ENCODE measurements around the gene PDE1C.

Gene PDE1C

DNA sequence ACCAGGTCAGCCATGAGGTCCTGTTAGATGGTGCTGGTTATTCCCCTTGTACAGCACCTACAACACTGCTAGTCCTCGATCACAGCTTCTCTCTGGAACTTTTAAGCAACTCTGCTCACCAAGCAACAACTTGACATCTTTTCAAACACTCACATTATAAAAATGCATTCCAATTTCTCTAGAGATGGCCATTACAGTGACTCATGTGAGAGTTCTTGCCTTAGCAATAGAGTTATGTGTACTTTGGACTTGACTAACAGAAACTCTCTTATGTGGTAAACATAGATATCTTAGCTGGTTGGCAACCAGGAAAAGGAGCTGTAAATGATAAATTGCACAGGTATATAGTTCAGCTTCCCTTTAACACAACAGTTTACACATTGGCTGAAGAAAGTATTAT, 122.2 kb downstream of the PDE1C start:
- TF ChIP-seq POLR2A (IDR thresholded peaks at IDR 0.05; ENCODE audit: low read depth, low read length) (no peak), SPI1 (IDR thresholded peaks at IDR 0.05; ENCODE audit: low read depth, low read length) (no peak), POU2F2 (IDR thresholded peaks at IDR 0.05; ENCODE audit: low read depth, low read length) (no peak), POLR2AphosphoS5 (IDR thresholded peaks at IDR 0.05; ENCODE audit: low read depth, low read length) (no peak), PAX5 (IDR thresholded peaks at IDR 0.05; ENCODE audit: insufficient read depth, low read length, severe bottlenecking) (no peak), TAF1 (IDR thresholded peaks at IDR 0.05; ENCODE audit: low read depth, low read length) (no peak)
- DNase-seq (ENCODE audit: insufficient read length, low spot score) (no peak), FAIRE-seq (no peak)

DNA sequence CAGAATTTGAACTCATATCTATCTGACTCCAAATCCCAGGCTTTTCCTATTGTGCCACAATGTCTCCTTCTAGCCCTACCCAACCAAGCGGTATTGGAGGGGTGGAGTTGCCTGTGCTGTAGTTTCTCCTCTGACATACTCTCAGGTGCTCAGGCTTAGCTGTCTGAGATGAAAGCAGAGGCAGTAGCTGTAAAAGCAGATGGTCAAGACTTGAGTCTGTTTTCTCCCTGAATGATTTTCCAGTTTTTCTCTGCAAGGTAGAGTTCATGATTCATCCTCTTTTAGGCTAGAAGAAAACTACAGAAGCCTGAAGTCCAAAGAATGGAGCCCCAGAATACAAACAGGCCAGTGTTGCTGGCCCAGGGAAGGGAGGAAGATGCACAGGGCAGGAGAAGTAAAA, 130.0 kb downstream of the PDE1C start:
- DNase-seq (ENCODE audit: insufficient read length, low spot score) (no peak), FAIRE-seq (no peak)
- TF ChIP-seq POLR2A (IDR thresholded peaks at IDR 0.05; ENCODE audit: low read depth, low read length) (no peak), POLR2AphosphoS5 (IDR thresholded peaks at IDR 0.05; ENCODE audit: low read depth, low read length) (no peak), PAX5 (IDR thresholded peaks at IDR 0.05; ENCODE audit: insufficient read depth, low read length, severe bottlenecking) (no peak), POU2F2 (IDR thresholded peaks at IDR 0.05; ENCODE audit: low read depth, low read length) (no peak), SPI1 (IDR thresholded peaks at IDR 0.05; ENCODE audit: low read depth, low read length) (no peak), TAF1 (IDR thresholded peaks at IDR 0.05; ENCODE audit: low read depth, low read length) (no peak)

DNA sequence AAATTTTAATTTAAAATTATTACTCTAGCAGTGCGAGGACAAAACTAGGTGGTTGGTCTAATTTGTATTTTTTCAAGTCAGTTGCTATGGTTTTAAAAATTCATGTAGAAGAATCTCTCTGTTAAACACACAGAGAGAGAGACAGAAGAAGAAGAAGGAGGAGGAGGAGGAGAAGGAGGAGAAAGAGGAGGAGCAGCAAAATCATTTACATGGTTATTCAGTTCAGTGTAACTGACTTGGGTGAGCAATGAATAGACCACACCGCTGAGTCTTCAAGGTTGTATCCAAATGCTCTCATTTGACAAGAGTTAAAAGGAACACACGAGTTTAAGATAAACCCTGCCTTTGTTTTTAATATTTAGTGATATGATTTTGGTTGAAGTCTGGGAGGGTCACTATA, 131.1 kb downstream of the PDE1C start:
- no peak for FAIRE-seq
- DNase-seq (ENCODE audit: insufficient read length, low spot score), result no peak

DNA sequence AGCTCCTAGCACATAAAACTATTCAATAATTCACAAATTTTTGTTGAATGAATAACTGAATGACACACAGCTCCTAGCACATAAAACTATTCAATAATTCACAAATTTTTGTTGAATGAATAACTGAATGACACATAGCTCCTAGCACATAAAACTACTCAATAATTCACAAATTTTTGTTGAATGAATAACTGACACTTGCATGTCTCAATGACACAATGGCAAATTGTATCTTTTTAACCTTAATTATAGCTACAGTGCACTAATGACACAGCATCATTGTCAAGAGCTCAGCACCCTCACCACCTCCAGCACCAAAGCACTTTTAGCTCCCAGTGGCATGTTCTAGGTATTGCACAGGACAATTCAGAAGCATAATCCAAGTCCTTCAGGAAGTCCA, 131.6 kb downstream of the PDE1C start:
- DNase-seq (ENCODE audit: insufficient read length, low spot score) (no peak), FAIRE-seq (no peak)
- TF ChIP-seq TAF1 (IDR thresholded peaks at IDR 0.05; ENCODE audit: low read depth, low read length) (no peak), POLR2AphosphoS5 (IDR thresholded peaks at IDR 0.05; ENCODE audit: low read depth, low read length) (no peak), POLR2A (IDR thresholded peaks at IDR 0.05; ENCODE audit: low read depth, low read length) (no peak)

More for the DNA sequence above, 131.1 kb downstream of the PDE1C start:
- TF ChIP-seq PAX5 (IDR thresholded peaks at IDR 0.05; ENCODE audit: insufficient read depth, low read length, severe bottlenecking) (no peak), POLR2AphosphoS5 (IDR thresholded peaks at IDR 0.05; ENCODE audit: low read depth, low read length) (no peak), POU2F2 (IDR thresholded peaks at IDR 0.05; ENCODE audit: low read depth, low read length) (no peak), POLR2A (IDR thresholded peaks at IDR 0.05; ENCODE audit: low read depth, low read length) (no peak), SPI1 (IDR thresholded peaks at IDR 0.05; ENCODE audit: low read depth, low read length) (no peak), TAF1 (IDR thresholded peaks at IDR 0.05; ENCODE audit: low read depth, low read length) (no peak)

DNA sequence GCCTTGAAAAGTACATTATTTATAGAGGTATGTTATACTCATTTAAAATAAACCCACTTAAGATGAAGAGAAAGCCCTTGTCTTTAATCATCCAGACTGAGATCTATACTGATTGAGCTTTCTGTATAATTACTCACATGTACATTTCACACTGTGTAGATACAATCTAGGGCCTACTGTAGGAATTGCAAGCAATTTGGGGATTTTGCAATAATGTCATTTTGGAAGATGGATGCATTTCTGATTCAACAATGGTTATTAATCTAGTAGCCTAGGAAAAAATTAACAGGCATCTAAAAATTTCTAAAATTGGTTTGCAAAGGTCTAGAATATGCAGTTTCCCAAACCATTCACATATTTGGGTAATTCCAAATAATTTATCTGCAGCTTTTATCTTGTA, 132.2 kb downstream of the PDE1C start:
- DNase-seq (ENCODE audit: insufficient read length, low spot score) (no peak), FAIRE-seq (no peak)
- no peak for TF ChIP-seq SPI1 (IDR thresholded peaks at IDR 0.05; ENCODE audit: low read depth, low read length)
- TF ChIP-seq PAX5 (IDR thresholded peaks at IDR 0.05; ENCODE audit: insufficient read depth, low read length, severe bottlenecking), result no peak
- TF ChIP-seq TAF1 (IDR thresholded peaks at IDR 0.05; ENCODE audit: low read depth, low read length), result no peak
- TF ChIP-seq POLR2A (IDR thresholded peaks at IDR 0.05; ENCODE audit: low read depth, low read length), result no peak
- no peak for TF ChIP-seq POU2F2 (IDR thresholded peaks at IDR 0.05; ENCODE audit: low read depth, low read length)
- no peak for TF ChIP-seq POLR2AphosphoS5 (IDR thresholded peaks at IDR 0.05; ENCODE audit: low read depth, low read length)

DNA sequence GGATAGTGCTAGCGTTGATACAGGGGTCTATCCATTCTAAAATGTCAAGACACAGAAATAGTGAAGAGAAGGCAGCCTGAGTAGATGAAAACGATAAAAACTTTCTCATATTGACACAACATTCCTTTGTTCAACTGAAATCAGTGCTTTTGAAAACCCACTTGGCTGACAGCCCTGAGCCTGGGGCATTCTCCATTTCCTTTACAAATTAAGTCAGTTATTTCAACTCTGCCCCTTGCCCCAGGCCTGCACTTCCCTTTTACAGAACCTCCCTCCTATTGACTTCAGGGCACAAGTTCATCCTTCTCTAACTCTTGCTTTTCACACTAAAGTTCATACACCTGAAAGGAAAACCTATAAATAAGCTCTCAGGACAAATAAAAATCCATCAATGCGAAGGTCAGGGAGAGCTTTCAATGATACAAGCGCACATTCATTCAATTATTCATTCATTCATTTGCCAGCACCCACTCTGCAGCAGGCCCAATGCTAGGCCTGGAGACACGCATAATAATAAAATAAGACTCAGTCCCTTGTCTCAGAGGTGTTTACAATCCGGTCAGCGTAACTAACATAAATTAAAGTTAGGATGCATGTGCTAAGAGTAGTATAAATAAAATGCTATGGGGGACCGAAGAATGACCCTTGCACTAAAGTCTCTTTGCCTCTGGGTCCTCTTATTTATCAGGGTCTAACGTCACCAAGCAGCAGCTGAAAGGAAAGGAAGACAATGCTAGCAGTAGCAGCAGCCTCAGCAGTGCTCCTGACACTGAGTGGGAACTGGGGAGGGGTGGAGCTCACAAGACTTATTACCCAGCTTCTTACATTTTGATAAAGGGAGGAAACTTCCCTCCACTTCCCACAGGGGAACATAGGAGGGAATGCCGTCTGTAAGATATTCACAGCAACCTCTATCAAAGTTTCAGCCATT, 134.8 kb downstream of the PDE1C start:
- FAIRE-seq (no peak), DNase-seq (ENCODE audit: insufficient read length, low spot score) (no peak)
- no peak for TF ChIP-seq TAF1 (IDR thresholded peaks at IDR 0.05; ENCODE audit: low read depth, low read length)
- peak; percentile 4; the same call in 1 of the 2 replicates for TF ChIP-seq SPI1 (IDR thresholded peaks at IDR 0.05; ENCODE audit: low read depth, low read length)

DNA sequence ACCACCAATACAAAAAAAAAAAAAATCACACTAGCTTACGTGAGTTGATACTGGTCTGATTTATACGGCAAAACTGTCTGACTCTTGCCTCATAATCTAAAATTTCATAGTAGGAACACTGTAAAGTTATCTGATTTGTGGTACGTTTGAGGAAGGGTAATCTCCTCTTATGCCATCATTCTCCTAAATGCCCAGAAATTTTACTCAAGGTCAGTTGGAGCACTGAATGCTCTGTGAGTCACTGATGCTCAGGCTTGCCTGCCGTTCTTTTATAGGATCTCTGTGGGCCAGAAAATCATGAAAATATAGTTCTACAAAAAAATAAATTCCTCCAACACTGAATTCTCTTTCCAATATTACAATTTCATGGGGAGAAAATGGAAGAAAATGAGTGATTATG, 135.7 kb downstream of the PDE1C start:
- FAIRE-seq (no peak), DNase-seq (ENCODE audit: insufficient read length, low spot score) (no peak)
- TF ChIP-seq PAX5 (IDR thresholded peaks at IDR 0.05; ENCODE audit: insufficient read depth, low read length, severe bottlenecking), result no peak

DNA sequence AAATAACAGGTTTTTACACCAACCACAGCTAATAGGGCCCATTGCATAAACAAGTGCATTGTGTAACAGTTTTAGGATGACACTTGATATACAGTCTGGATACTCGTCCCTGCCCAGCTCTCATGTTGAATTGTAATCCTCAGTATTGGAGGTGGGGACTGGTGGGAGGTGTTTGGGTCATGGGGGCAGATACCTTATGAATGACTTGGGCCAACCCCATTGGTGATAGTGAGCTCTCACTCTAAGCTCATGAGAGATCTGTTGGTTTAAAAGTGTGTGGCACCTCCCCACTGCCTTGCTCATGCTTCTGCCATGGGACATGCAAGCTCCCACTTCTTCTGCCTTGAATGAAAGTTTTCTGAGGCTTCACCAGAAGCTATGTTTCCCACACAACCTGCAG, 136.7 kb downstream of the PDE1C start:
- DNase-seq (ENCODE audit: insufficient read length, low spot score), result no peak
- no peak for FAIRE-seq
- TF ChIP-seq SPI1 (IDR thresholded peaks at IDR 0.05; ENCODE audit: low read depth, low read length) (no peak), TAF1 (IDR thresholded peaks at IDR 0.05; ENCODE audit: low read depth, low read length) (no peak), PAX5 (IDR thresholded peaks at IDR 0.05; ENCODE audit: insufficient read depth, low read length, severe bottlenecking) (no peak), POLR2AphosphoS5 (IDR thresholded peaks at IDR 0.05; ENCODE audit: low read depth, low read length) (no peak), POU2F2 (IDR thresholded peaks at IDR 0.05; ENCODE audit: low read depth, low read length) (no peak), POLR2A (IDR thresholded peaks at IDR 0.05; ENCODE audit: low read depth, low read length) (no peak)

DNA sequence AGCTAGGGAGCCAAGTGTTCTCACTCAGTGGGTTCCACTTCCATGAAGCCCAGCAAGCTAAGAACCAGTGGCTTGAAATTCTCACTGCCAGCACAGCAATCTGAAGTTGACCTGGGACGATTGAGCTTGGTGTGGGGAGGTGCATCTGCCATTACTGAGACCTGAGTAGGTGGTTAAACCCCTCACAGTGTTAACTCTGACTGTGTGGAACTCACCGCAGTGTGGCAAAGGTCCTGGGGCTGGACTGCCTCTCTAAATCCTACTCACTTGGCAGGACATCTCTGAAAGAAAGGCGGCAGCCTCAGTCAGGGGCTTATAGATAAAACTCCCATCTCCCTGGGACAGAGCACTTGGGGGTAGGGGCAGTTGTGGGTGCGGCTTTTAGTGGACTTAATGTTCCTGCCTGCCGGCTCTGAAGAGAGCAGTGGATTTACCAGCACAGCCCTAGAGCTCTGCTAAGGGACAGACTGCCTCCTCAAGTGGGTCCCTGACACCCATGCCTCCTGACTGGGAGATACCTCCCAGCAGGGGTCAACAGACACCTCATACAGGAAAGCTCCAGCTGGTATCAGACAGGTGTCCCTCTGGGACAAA, 143.1 kb downstream of the PDE1C start:
- DNase-seq (ENCODE audit: insufficient read length, low spot score) (no peak), FAIRE-seq (no peak)
- TF ChIP-seq POU2F2 (IDR thresholded peaks at IDR 0.05; ENCODE audit: low read depth, low read length) (no peak), POLR2AphosphoS5 (IDR thresholded peaks at IDR 0.05; ENCODE audit: low read depth, low read length) (no peak), SPI1 (IDR thresholded peaks at IDR 0.05; ENCODE audit: low read depth, low read length) (no peak), TAF1 (IDR thresholded peaks at IDR 0.05; ENCODE audit: low read depth, low read length) (no peak), POLR2A (IDR thresholded peaks at IDR 0.05; ENCODE audit: low read depth, low read length) (no peak), PAX5 (IDR thresholded peaks at IDR 0.05; ENCODE audit: insufficient read depth, low read length, severe bottlenecking) (no peak)

Data from GM12891 (cell line).